Gastroesophageal sphincter (tissue), 4 donors: ENCODE results near the gene RUNX2. TPM values are rescaled to one million over a fixed set of nuclear protein-coding genes. Genes with fewer than 3 reads are reported as not detected.

ENCODE experiments used
- ATAC-seq: fragments of 150-250 bp; one replicate; pipeline ENCODE4 v1.9.1; 2016; ENCODE audit warnings: mild to moderate bottlenecking, moderate library complexity
- H3K27ac ChIP-seq, 4 donors: fragments of 200-600 bp; sonication (generic) in 3 of 4; 1 replicate in 3 of 4; 2 replicates in 1 of 4; pipeline ENCODE4 v1.5.1; 2016 to 2019
- H3K27me3 ChIP-seq: fragments of 200-600 bp; sonication (generic); one replicate; pipeline ENCODE4 v1.5.1; 2019
- H3K36me3 ChIP-seq, 2 donors: fragments of 200-600 bp; sonication (generic); one replicate each; pipeline ENCODE4 v1.5.1; 2019; ENCODE audit warnings: control low read depth in 1 of 2
- H3K4me1 ChIP-seq, 3 donors: fragments of 200-600 bp; sonication (generic); 1 replicate in 2 of 3; 2 replicates in 1 of 3; pipeline ENCODE4 v1.5.1; 2016 to 2019; ENCODE audit warnings: control low read depth in 2 of 3
- H3K4me3 ChIP-seq, 2 donors: fragments of 200-600 bp; sonication (generic); one replicate each; pipeline ENCODE4 v1.5.1; 2019; ENCODE audit warnings: mild to moderate bottlenecking in 1 of 2, moderate library complexity in 1 of 2
- H3K9me3 ChIP-seq, 3 donors: fragments of 200-600 bp; sonication (generic); one replicate each; pipeline ENCODE4 v1.5.1; 2017 to 2019; ENCODE audit warnings: control low read depth in 2 of 3
- CTCF ChIP-seq, 4 experiments: fragments of 200-600 bp in 2 of 4; fragments of 450-650 bp in 2 of 4; sonication (generic) in 1 of 4; IDR thresholded peaks; one replicate each; pipeline ENCODE4 v1.5.1; 2017 to 2019; ENCODE audit warnings: antibody characterized with exemption in 4 of 4, mild to moderate bottlenecking in 2 of 4, moderate library complexity in 2 of 4
- EP300 ChIP-seq: sonication (generic); formaldehyde crosslinking; IDR thresholded peaks from one replicate; pipeline ENCODE4 v1.6.1; 2017; ENCODE audit warnings: antibody characterized with exemption, mild to moderate bottlenecking
- POLR2A ChIP-seq, 2 donors: fragments of 450-650 bp; IDR thresholded peaks; one replicate each; pipeline ENCODE4 v1.6.1; 2017; ENCODE audit warnings: antibody characterized with exemption in 2 of 2, mild to moderate bottlenecking in 2 of 2, moderate library complexity in 1 of 2
- POLR2AphosphoS5 ChIP-seq: sonication (generic); formaldehyde crosslinking; IDR thresholded peaks from one replicate; pipeline ENCODE4 v1.6.1; 2017; ENCODE audit warnings: antibody characterized with exemption
- WGBS, 2 donors: methylation state at CpG; one replicate each; pipeline ENCODE4 v1.1.5; 2018; ENCODE audit warnings: low coverage in 1 of 2; 5-methylcytosine and 5-hydroxymethylcytosine counted together
- total RNA-seq, 4 donors: library from RNA; depleted of rRNA; stranded (reverse); fragments of >200 nt; gene quantifications; one replicate each; pipeline ENCODE4 v1.1.0, GENCODE V29; 2016

Gene RUNX2
- total RNA-seq, 4 donors from 2014 or later: 0.16 to 0.94 (median 0.65) TPM

GRCh38 chr6:45626087-45626891, 298.2 kb downstream of the RUNX2 start:
- no peak overlapping the region for H3K27ac ChIP-seq
- H3K36me3 ChIP-seq: no peaks in the 10 kb centered on the region
- no peak overlapping the region for H3K4me3 ChIP-seq
- no peaks in the 10 kb centered on the region for H3K9me3 ChIP-seq
- no peak for TF ChIP-seq POLR2A (IDR thresholded peaks at IDR 0.05)
- TF ChIP-seq EP300: no peak
- no peak for TF ChIP-seq CTCF (IDR thresholded peaks at IDR 0.05)
- no peak for TF ChIP-seq POLR2AphosphoS5
- no peaks in the 10 kb centered on the region for H3K4me1 ChIP-seq
- H3K27me3 ChIP-seq: no peaks in the 10 kb centered on the region
- WGBS, 2 donors: 65 to 73% methylated on average over 4 of the region's 5 CpGs
- ATAC-seq: no peak

GRCh38 chr6:45630314-45630713, 302.2 kb downstream of the RUNX2 start:
- ATAC-seq: no peak
- Histone ChIP-seq H3K4me3 (no peak overlapping the region), H3K9me3 (no peaks in the 10 kb centered on the region), H3K27me3 (no peaks in the 10 kb centered on the region), H3K4me1 (no peaks in the 10 kb centered on the region), H3K27ac (no peak overlapping the region), H3K36me3 (no peaks in the 10 kb centered on the region)
- 63% methylated on average over 2 of the region's 2 CpGs; no CpG with 5 or more reads in 1 of the 2 donors for WGBS, 2 donors
- no peak for TF ChIP-seq POLR2A (IDR thresholded peaks at IDR 0.05)
- TF ChIP-seq EP300: no peak
- no peak for TF ChIP-seq POLR2AphosphoS5
- TF ChIP-seq CTCF (IDR thresholded peaks at IDR 0.05): no peak

GRCh38 chr6:45630801-45631200, 302.7 kb downstream of the RUNX2 start:
- TF ChIP-seq POLR2AphosphoS5 (no peak), POLR2A (IDR thresholded peaks at IDR 0.05) (no peak), CTCF (IDR thresholded peaks at IDR 0.05) (no peak), EP300 (no peak)
- Histone ChIP-seq H3K4me3 (no peak overlapping the region), H3K27me3 (no peaks in the 10 kb centered on the region), H3K36me3 (no peaks in the 10 kb centered on the region), H3K9me3 (no peaks in the 10 kb centered on the region), H3K4me1 (no peaks in the 10 kb centered on the region), H3K27ac (no peak overlapping the region)
- WGBS, 2 donors: 51 to 69% methylated on average over 3 to 4 of the region's 4 CpGs
- no peak for ATAC-seq

GRCh38 chr6:45631396-45631795, 303.3 kb downstream of the RUNX2 start:
- no peak for TF ChIP-seq EP300
- no peak for TF ChIP-seq POLR2AphosphoS5
- no peak for TF ChIP-seq CTCF (IDR thresholded peaks at IDR 0.05)
- TF ChIP-seq POLR2A (IDR thresholded peaks at IDR 0.05): no peak
- no peak for ATAC-seq
- WGBS, 2 donors: 88 to 94% methylated on average over 3 of the region's 3 CpGs

GRCh38 chr6:45633272-45633908, 305.3 kb downstream of the RUNX2 start:
- H3K4me3 ChIP-seq: no peak overlapping the region
- no peaks in the 10 kb centered on the region for H3K4me1 ChIP-seq
- H3K27ac ChIP-seq: no peak overlapping the region
- TF ChIP-seq EP300 (no peak), CTCF (IDR thresholded peaks at IDR 0.05) (no peak), POLR2AphosphoS5 (no peak), POLR2A (IDR thresholded peaks at IDR 0.05) (no peak)
- H3K27me3 ChIP-seq: no peaks in the 10 kb centered on the region
- 74 to 83% methylated on average over 5 of the region's 6 CpGs for WGBS, 2 donors
- no peak for ATAC-seq
- H3K9me3 ChIP-seq: no peaks in the 10 kb centered on the region
- H3K36me3 ChIP-seq: no peaks in the 10 kb centered on the region

More at GRCh38 chr6:45631396-45631795, 303.3 kb downstream of the RUNX2 start:
- Histone ChIP-seq H3K4me1 (no peaks in the 10 kb centered on the region), H3K4me3 (no peak overlapping the region), H3K27me3 (no peaks in the 10 kb centered on the region), H3K36me3 (no peaks in the 10 kb centered on the region), H3K9me3 (no peaks in the 10 kb centered on the region), H3K27ac (no peak overlapping the region)
